Globus pallidus (tissue), 1 donor: ENCODE measurements around the gene LTB.
A peak's percentile ranks its signal among the peaks of the same experiment; 100 is the strongest.

Source experiments
- DNase-seq: peaks from one replicate; pipeline ENCODE4 v3.0.0-alpha.2; 2015; ENCODE audit warnings: low spot score

Gene LTB

GRCh38 chr6:31582230-31582643, at the start of gene LTB:
Gene LTB (minus strand): TSS chr6:31582424. CDS start chr6:31582417, 7 bp downstream.
- DNase-seq = no peak

- DNase-seq = no peak
These were observed 49.6 kb upstream of the LTB start for GRCh38 chr6:31631681-31632278.

GRCh38 chr6:31631209-31631608, 49.0 kb upstream of the LTB start:
- no peak for DNase-seq

GRCh38 chr6:31630177-31630934, 48.1 kb upstream of the LTB start:
- no peak for DNase-seq

GRCh38 chr6:31629014-31629413, 46.8 kb upstream of the LTB start:
- DNase-seq = no peak

- DNase-seq = no peak
These were observed 45.6 kb upstream of the LTB start for GRCh38 chr6:31627690-31628287.

- no peak for DNase-seq
These were observed 44.7 kb upstream of the LTB start for GRCh38 chr6:31626952-31627351.

GRCh38 chr6:31624070-31624469, 41.8 kb upstream of the LTB start:
- no peak for DNase-seq

- no peak for DNase-seq
These were observed 40.5 kb upstream of the LTB start for GRCh38 chr6:31622684-31623091.

- no peak for DNase-seq
These were observed 39.8 kb upstream of the LTB start for GRCh38 chr6:31621991-31622390.

- DNase-seq = no peak
These were observed 39.2 kb upstream of the LTB start for GRCh38 chr6:31621320-31621939.

- peak; percentile 71 for DNase-seq
These were observed 38.5 kb upstream of the LTB start, which contains the start of gene PRRC2A for GRCh38 chr6:31620586-31621319. Gene PRRC2A (plus strand): TSS chr6:31620715. CDS start chr6:31622790, 2,075 bp downstream.

GRCh38 chr6:31619805-31620585, 37.8 kb upstream of the LTB start:
- DNase-seq = peak; percentile 99

GRCh38 chr6:31617010-31617409, 34.8 kb upstream of the LTB start:
- DNase-seq = no peak

- DNase-seq = peak; percentile 27
These were observed 33.5 kb upstream of the LTB start for GRCh38 chr6:31615748-31616147.

- peak; percentile 61 for DNase-seq
These were observed 32.7 kb upstream of the LTB start, which contains the start of gene AIF1 for GRCh38 chr6:31614684-31615578. Gene AIF1 (plus strand): TSS chr6:31615234. CDS start chr6:31615330, 96 bp downstream.

- DNase-seq = peak; percentile 51
These were observed 31.9 kb upstream of the LTB start for GRCh38 chr6:31614075-31614619.

- DNase-seq = no peak
These were observed 28.7 kb upstream of the LTB start for GRCh38 chr6:31610968-31611367.

- no peak for DNase-seq
These were observed 27.5 kb upstream of the LTB start for GRCh38 chr6:31609519-31610406.
